Osteoblast (primary cell): ENCODE measurements around the gene DAPP1. TPM values are rescaled to one million over a fixed set of nuclear protein-coding genes. Genes with fewer than 3 reads are reported as not detected.

Experiments
- DNase-seq: peaks from one replicate; pipeline ENCODE4 v3.0.0; 2011; ENCODE audit warnings: low spot score, mixed read lengths; ENCODE audit not compliant: insufficient read length; ENCODE audit errors: missing footprints
- H2AFZ ChIP-seq: 2 replicates; pipeline ENCODE4 v1.6.0; 2011; ENCODE audit warnings: mild to moderate bottlenecking, low read length
- H3K27ac ChIP-seq: 2 replicates; pipeline ENCODE4 v1.5.1; 2011; ENCODE audit warnings: mild to moderate bottlenecking, low read depth, low read length, moderate library complexity
- H3K27me3 ChIP-seq: 2 replicates; pipeline ENCODE4 v1.6.0; 2012; ENCODE audit warnings: mild to moderate bottlenecking, control low read depth, inconsistent platforms, low read length, moderate library complexity; ENCODE audit not compliant: insufficient read depth
- H3K36me3 ChIP-seq: 2 replicates; pipeline ENCODE4 v1.5.1; 2011; ENCODE audit warnings: mild to moderate bottlenecking, low read length, control low read depth, moderate library complexity; ENCODE audit not compliant: insufficient read depth
- H3K4me1 ChIP-seq: 2 replicates; pipeline ENCODE4 v1.5.1; 2011; ENCODE audit warnings: mild to moderate bottlenecking, low read length, control low read depth, moderate library complexity; ENCODE audit not compliant: insufficient read depth
- H3K4me2 ChIP-seq: 2 replicates; pipeline ENCODE4 v1.6.0; 2011; ENCODE audit warnings: mild to moderate bottlenecking, low read length; ENCODE audit not compliant: insufficient read depth
- H3K4me3 ChIP-seq: fragments of 200-600 bp; sonication (generic); 3 replicates; pipeline ENCODE4 v1.5.1; 2012; ENCODE audit warnings: mild to moderate bottlenecking, low read length, inconsistent platforms; ENCODE audit not compliant: insufficient read depth
- H3K79me2 ChIP-seq: 2 replicates; pipeline ENCODE4 v1.6.0; 2012; ENCODE audit warnings: mild to moderate bottlenecking, low read length, control low read depth, inconsistent platforms; ENCODE audit not compliant: insufficient read depth
- H3K9me3 ChIP-seq: 2 replicates; pipeline ENCODE4 v1.5.1; 2011; ENCODE audit warnings: low read depth, low read length, control low read depth
- H4K20me1 ChIP-seq: 2 replicates; pipeline ENCODE4 v1.6.0; 2012; ENCODE audit warnings: mild to moderate bottlenecking, low read length, control low read depth; ENCODE audit not compliant: insufficient read depth
- total RNA-seq: library from RNA; depleted of rRNA; stranded (reverse); fragments of >200 nt; gene quantifications from 2 replicates; pipeline ENCODE4 v1.2.3, GENCODE V29; 2012
- TF ChIP-seq, protein P1 (sequence below): IDR thresholded peaks from 2 replicates; pipeline ENCODE4 v1.5.1; 2011; ENCODE audit warnings: mild to moderate bottlenecking, low read depth, low read length, moderate library complexity; ENCODE audit errors: extremely low read depth

Gene DAPP1
- total RNA-seq, 1 donor: not detected

DNA sequence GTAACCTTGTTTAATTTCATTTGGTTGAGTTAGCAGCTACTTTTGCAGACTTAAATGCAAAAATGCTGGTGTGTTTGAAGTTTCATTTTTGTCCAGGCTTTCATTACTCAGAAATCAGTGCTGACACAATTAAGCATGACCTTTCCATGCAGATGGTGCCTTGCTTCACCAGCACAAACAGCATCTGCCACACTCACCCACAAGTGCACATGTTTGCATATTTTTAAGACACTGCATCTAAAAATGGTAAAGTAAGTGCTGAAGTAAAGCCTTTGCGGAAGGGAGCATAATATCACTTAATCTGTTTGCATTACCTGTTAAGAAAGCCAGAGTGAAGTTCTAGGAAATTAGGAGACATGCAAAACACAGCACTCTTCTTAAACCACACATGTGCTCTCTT, 7.3 kb upstream of the DAPP1 start:
- Histone ChIP-seq H2AFZ (no peak overlapping the region), H3K4me1 (no peaks in the 10 kb centered on the region), H4K20me1 (no peaks in the 10 kb centered on the region), H3K79me2 (no peaks in the 10 kb centered on the region), H3K36me3 (no peaks in the 10 kb centered on the region), H3K27ac (no peak overlapping the region), H3K4me3 (no peak overlapping the region), H3K4me2 (no peak overlapping the region), H3K9me3 (no peaks in the 10 kb centered on the region), H3K27me3 (no peaks in the 10 kb centered on the region)
- DNase-seq: no peak
- TF ChIP-seq, protein P1, sequence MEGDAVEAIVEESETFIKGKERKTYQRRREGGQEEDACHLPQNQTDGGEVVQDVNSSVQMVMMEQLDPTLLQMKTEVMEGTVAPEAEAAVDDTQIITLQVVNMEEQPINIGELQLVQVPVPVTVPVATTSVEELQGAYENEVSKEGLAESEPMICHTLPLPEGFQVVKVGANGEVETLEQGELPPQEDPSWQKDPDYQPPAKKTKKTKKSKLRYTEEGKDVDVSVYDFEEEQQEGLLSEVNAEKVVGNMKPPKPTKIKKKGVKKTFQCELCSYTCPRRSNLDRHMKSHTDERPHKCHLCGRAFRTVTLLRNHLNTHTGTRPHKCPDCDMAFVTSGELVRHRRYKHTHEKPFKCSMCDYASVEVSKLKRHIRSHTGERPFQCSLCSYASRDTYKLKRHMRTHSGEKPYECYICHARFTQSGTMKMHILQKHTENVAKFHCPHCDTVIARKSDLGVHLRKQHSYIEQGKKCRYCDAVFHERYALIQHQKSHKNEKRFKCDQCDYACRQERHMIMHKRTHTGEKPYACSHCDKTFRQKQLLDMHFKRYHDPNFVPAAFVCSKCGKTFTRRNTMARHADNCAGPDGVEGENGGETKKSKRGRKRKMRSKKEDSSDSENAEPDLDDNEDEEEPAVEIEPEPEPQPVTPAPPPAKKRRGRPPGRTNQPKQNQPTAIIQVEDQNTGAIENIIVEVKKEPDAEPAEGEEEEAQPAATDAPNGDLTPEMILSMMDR: no peak

DNA sequence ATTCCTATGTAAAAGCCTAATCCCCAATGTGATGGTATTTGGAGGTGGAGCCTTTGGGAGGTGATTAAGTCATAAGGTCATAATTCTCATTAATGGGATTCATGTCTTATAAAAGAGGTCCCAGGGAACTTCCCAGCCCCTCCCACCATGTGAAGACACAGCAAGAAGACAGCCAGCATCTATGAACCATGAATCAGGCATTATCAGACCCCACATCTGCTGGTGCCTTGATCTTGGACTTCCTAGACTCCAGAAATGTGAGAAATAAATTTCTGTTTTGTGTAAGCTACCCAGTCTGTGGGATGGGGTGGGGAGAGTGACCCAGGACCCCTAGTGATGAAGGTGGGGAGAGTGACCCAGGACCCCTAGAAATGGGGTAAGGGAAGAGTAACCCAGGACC, 6.1 kb upstream of the DAPP1 start:
- no peaks in the 10 kb centered on the region for H4K20me1 ChIP-seq
- H3K79me2 ChIP-seq: no peaks in the 10 kb centered on the region
- no peaks in the 10 kb centered on the region for H3K36me3 ChIP-seq
- H3K4me3 ChIP-seq: no peak overlapping the region
- TF ChIP-seq, protein P1: no peak
- H3K4me2 ChIP-seq: no peak overlapping the region
- H2AFZ ChIP-seq: no peak overlapping the region
- no peaks in the 10 kb centered on the region for H3K27me3 ChIP-seq
- H3K27ac ChIP-seq: no peak overlapping the region
- DNase-seq: no peak
- no peaks in the 10 kb centered on the region for H3K9me3 ChIP-seq
- no peaks in the 10 kb centered on the region for H3K4me1 ChIP-seq

DNA sequence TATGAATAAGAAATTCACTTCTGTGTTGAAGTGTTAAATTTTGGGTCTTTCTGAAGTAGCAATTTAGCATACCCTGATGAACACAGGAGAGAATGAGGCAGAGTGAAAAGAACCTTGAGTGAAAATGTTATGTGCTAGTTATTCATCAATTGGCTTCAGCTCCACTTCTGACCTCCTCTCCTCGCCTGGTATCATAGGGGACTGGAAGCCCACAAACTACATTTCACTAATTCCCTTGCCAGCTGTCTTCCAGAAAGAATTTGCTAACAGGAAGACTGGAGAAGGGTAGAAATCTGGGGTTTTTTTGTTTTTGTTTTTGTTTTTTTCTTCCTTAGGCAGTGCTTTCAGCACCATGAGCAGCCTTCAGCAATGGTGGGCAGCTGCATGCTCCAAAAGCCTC, 5.5 kb upstream of the DAPP1 start:
- no peaks in the 10 kb centered on the region for H3K27me3 ChIP-seq
- no peaks in the 10 kb centered on the region for H3K9me3 ChIP-seq
- H4K20me1 ChIP-seq: no peaks in the 10 kb centered on the region
- no peaks in the 10 kb centered on the region for H3K36me3 ChIP-seq
- no peak overlapping the region for H2AFZ ChIP-seq
- TF ChIP-seq, protein P1: no peak
- no peaks in the 10 kb centered on the region for H3K79me2 ChIP-seq
- DNase-seq: no peak
- no peaks in the 10 kb centered on the region for H3K4me1 ChIP-seq
- H3K4me2 ChIP-seq: no peak overlapping the region
- H3K4me3 ChIP-seq: no peak overlapping the region
- no peak overlapping the region for H3K27ac ChIP-seq

DNA sequence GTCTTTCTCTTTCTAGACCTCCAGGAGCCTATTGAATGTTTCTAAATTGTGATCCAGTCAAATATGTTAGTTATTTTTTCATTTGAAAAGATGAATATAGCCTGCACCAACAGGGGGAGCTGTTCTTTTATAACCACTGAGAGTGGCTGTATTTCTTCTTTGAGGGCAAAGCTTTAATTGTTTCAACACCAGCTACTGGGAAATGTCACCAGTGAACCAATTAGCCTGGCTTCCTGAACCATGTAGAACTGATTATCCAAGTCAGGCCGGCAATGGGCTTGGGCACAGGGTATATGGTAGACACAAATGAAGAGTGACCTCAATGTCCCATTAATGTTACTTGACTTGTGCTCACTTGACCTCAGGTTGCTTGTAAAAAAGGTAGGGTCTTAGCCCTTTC, 4.8 kb upstream of the DAPP1 start:
- Histone ChIP-seq H3K9me3 (no peaks in the 10 kb centered on the region), H3K79me2 (no peaks in the 10 kb centered on the region), H3K4me2 (no peak overlapping the region), H4K20me1 (no peaks in the 10 kb centered on the region), H3K27ac (no peak overlapping the region), H2AFZ (no peak overlapping the region), H3K27me3 (no peaks in the 10 kb centered on the region), H3K4me3 (no peak overlapping the region), H3K36me3 (no peaks in the 10 kb centered on the region), H3K4me1 (no peaks in the 10 kb centered on the region)
- DNase-seq: no peak
- TF ChIP-seq, protein P1: peak; percentile 66
